ENCODE data around the gene LACRT.

GRCh38 chr12:54666008-54666407, 31.3 kb upstream of the LACRT start:
- TF ChIP-seq CTCF (IDR thresholded peaks at IDR 0.05) (no peak), ARID4B (CRISPR knock-in tag; IDR thresholded peaks at IDR 0.05; ENCODE audit: borderline replicate concordance) (no peak), NR1H2 (CRISPR knock-in tag; IDR thresholded peaks at IDR 0.05) (no peak), FOXP1 (CRISPR knock-in tag; IDR thresholded peaks at IDR 0.05; ENCODE audit: borderline replicate concordance) (no peak), ZNF281 (CRISPR knock-in tag; IDR thresholded peaks at IDR 0.05) (no peak), ELF4 (CRISPR knock-in tag; IDR thresholded peaks at IDR 0.05; ENCODE audit: low read depth) (no peak), RORB (CRISPR knock-in tag; IDR thresholded peaks at IDR 0.05) (no peak), NR3C1 (CRISPR knock-in tag; conservative IDR thresholded peaks at IDR 0.05; ENCODE audit: low read depth) (no peak), MAX (CRISPR knock-in tag; IDR thresholded peaks at IDR 0.05) (no peak)

Data from WTC11 (cell line).